Measurements from ENCODE around the gene KCND3.

The KCND3 gene

GRCh38 chr1:111737216-111738132 is 252.0 kb downstream of the KCND3 start:
- no peak for DNase-seq

DNA sequence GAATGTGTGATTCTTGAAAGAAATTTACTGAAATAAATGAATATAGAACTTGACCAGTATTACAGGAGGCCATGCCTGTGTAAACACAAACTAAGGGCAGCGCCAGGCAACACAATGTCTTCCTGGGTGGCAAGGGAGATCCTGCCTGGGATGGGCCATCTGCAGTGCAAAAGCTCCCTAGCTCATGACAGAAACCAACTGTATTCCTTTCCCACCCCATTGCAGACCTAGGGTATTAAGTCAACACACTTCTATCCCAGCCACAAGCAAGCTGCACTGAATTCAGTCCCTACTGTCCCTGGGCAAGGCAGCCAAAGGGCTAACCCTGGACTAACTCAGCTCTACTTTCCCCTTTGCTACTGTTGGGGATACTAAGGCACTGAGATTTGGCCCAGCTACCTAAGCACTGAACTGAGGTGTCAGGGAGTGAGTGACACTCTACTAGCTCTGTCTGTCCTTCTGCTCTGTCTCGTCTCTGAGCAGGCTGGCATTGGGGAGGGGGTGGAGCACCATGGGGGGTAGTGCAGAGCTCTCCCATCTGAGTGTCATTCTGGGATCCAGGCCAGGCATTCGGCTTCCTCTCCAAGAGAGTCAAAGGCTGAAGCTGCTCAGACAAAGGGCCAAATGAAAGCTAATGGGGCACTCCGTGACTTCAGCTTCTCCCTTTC is 252.8 kb downstream of the KCND3 start:
- DNase-seq: no peak

DNA sequence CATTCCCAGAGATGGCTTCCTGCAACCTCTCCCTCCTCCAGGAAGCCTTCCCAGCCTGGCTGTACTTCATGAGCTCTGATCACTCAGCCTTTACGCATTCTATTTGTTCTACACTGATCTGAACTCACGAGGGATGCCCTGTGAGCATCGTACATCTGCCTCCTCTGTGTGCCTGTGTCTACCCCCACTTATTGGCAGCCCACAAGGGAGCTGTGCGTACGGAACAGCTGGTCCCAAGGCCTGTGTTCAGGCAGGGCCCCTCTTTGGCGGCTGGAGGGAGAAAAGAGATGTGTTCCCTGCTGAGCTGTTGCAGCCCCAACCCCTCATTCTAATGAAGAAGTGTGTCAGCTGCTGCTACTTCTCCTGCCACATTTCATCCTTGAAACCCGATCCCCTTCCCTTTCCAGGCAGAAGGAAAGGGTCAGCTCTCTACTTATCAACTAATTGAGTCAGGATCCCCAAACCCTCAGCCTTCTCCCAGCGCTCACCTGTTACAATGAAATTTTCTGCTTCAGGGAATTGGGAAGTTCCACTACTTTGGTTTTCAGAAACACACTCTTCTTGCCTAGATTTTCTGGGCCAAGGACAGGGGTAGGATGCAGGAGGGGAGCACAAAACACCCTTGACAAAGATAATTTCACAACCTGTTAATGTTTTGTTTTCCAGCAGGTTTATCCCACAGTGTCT is 253.5 kb downstream of the KCND3 start:
- no peak for DNase-seq

DNA sequence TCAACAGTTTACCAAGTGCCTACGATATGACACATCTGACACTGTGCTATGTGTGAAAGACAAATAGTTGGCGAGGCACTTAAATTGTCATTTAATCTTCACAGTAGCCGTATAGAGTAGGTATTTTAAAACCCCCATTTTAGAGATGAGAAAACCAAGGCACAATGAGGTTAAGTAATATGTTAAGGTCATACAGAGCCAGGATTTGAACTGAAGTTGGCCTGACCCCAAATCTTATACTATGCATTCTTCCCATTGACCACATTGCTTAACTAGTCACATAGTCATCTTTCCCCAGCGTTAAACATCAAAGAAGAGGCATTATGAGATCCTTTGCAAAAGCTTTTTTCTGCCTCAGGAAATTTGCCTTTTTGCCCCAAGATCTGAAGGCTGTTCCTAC is 254.1 kb downstream of the KCND3 start:
- DNase-seq: no peak

GRCh38 chr1:111734856-111735255 is 254.6 kb downstream of the KCND3 start:
- no peak for DNase-seq

GRCh38 chr1:111734426-111734825 is 255.0 kb downstream of the KCND3 start:
- no peak for DNase-seq

- DNase-seq: no peak
Observed at GRCh38 chr1:111733992-111734341, 255.5 kb downstream of the KCND3 start.

- DNase-seq: no peak
Observed at GRCh38 chr1:111733183-111733991, 256.1 kb downstream of the KCND3 start.

GRCh38 chr1:111732718-111733117 is 256.8 kb downstream of the KCND3 start:
- no peak for DNase-seq

GRCh38 chr1:111731956-111732355 is 257.5 kb downstream of the KCND3 start:
- DNase-seq: no peak

DNA sequence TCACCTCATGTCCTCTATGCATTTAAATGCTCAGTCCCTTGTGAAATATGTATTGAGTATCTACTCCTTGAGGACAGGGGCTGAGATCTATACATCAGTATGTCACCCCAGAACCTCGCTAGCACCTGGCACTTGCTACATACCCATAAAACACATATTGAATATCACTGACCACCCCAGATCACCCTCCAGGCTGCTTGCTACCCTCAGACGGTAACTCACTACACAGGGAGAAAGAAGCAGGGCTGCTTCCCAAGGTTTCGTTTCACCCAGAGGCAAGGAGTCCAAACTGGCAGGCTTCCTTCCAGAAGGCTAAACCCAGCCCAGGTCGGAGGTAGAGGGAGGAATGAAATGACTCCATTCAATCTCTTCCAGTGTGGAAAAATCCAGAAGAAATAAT is 258.8 kb downstream of the KCND3 start:
- no peak for DNase-seq

DNA sequence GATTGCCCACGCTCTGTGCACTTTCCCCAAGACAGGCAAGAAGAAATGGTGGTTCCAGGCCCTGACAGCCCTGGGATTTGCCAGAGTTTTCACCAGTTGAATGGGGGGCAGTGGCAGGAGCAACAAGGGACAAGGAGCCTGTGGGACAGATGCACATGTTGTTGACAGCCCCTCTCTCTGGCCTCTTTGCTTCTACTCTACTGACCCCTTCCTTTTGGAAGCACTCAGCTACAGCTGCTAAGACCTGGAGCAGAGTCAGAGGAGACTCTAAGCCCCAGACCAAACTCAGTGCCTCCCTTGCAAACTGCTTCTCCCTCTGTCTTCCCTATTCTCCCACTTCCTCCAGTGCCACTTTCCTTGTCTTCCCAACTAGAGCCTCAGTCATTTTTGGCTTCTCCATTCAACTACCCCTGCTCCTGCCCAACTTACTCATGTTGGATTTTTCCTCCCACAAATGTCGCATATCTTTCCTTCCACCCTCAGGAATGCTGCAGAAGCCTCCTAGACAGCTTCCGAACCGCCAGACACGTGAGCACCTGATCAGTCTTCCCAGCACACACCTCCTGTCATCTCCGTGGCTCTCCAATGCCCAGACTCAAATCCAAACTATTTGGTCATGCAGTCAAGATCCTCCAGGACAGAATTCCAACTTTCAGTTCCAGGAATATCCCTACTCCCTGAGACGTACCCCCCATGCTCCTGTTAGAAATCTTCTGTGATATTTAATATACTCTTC is 259.4 kb downstream of the KCND3 start:
- DNase-seq: peak in 1 of 2 donors; percentile 9

DNA sequence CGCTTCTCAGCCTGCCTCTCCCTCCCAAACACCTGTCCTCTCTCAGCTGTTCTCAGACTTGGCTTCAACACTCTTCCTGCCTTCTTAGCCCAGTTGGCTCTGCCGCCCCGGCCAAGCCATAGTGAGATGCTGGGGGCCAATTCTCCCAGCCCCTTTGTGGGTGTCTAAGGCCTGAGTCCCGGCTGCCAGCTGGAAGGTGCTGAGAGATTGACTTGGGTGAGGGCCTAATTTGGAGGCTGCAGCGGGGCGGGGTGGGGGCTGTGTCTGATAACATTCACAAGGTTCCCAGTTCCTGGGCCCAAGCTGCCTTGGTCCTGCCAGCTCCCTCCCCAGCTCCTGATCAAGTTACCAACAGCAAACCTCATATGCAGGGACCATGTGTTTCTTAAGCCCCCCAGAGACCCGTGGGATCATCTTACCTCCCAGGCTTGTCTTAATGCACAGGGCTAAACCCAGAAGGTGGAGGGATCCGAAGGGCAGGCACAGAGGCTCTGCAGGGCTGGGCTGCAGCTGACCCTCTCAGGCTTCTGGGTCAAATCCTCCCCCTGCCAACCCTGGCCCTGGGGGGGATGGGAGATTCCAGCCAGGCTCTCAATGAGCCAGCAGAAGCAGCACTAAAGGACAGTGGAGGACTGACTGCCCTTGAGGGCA is 260.1 kb downstream of the KCND3 start:
- peak in 1 of 2 donors; percentile 13 for DNase-seq

- DNase-seq: peak in 1 of 2 donors; percentile 11
Observed at GRCh38 chr1:111727056-111727455, 262.4 kb downstream of the KCND3 start.

- no peak for DNase-seq
Observed at GRCh38 chr1:111725192-111725591, 264.3 kb downstream of the KCND3 start.

DNA sequence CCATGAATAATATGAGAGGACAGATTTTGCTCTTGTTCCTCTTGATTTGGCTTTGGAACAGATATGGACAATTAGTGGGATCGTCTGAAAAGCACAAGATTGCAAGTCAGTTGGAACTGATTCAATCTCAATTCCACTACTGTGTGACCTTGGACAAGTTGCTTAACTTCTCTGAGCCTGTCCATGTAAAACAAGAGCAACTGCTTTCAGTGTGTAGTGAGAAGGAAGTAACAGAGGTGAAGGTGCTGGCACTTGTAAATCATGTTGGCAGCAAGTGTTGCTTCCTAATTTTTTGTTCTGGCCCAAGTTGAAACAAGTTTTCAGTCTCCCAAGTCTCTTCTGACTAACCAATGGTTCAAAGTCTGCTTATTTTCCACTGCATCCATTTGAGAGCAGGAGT is 265.6 kb downstream of the KCND3 start:
- DNase-seq: no peak

DNA sequence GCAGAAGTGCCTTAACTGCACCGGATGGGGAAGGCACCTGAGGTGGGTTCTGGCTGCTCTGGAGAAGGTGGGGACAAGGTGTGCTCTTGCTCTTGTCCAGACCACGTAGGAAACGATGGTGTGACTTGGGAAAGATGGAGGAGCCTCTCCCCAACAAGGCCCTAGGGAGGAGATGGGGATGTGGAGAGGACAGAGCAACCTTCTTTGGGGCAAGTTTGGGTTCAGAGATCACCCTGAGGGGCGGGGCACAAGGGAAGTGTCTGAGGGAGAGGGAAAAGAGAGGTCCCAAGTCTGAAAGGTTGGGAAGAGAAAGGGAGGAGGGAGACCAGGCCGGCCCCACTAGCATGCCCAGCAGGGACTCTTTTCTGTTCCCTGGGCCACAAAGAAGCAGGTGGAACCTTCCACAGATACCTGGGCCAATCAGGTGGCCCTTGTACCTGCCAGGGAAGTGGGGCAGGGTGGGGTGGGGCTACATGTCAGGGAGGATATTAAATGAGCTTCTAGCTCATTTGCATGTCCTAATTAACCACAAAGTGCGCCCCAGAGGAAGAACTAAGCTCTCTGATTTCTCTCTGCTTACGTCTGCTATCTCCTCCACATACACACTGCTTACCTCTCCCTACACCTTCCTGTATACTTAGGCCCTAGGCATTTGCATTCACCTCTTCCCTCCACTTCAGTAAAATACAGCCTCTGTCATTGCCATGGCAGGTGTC is 266.2 kb downstream of the KCND3 start:
- DNase-seq: no peak

- no peak for DNase-seq
Observed at GRCh38 chr1:111720977-111721786, 268.3 kb downstream of the KCND3 start.
